K562 (cell line): ENCODE results near the gene OR2A12.

Source experiments
- CTCF ChIP-seq, 3 experiments: IDR thresholded peaks in 2 of 3; conservative IDR thresholded peaks in 1 of 3; 2 replicates each; pipeline ENCODE4 v1.5.1; 2011 to 2012; ENCODE audit warnings: low read length in 3 of 3, mild to moderate bottlenecking in 3 of 3, control low read depth in 2 of 3, improper control_type of control experiment in 1 of 3, inconsistent platforms in 1 of 3, low read depth in 1 of 3, mixed read lengths in 1 of 3, moderate library complexity in 1 of 3; ENCODE audit not compliant: insufficient read depth in 2 of 3
- EP300 ChIP-seq: IDR thresholded peaks from 2 replicates; pipeline ENCODE4 v1.6.1; 2012; ENCODE audit warnings: low read length, improper control_type of control experiment
- GTF2F1 ChIP-seq: IDR thresholded peaks from 2 replicates; pipeline ENCODE4 v1.6.1; 2011; ENCODE audit warnings: low read depth, low read length, improper control_type of control experiment
- HMGN3 ChIP-seq: IDR thresholded peaks from 2 replicates; pipeline ENCODE4 v1.6.1; 2011; ENCODE audit warnings: borderline replicate concordance, low read depth, mild to moderate bottlenecking, mixed read lengths, low read length; ENCODE audit not compliant: insufficient read length; ENCODE audit errors: extremely low read depth
- MEF2A ChIP-seq: IDR thresholded peaks from 2 replicates; pipeline ENCODE4 v1.6.1; 2011; ENCODE audit warnings: low read depth, mild to moderate bottlenecking, low read length, moderate library complexity; ENCODE audit not compliant: control insufficient read depth
- POLR2A ChIP-seq: fragments of 450-650 bp; conservative IDR thresholded peaks from 2 replicates; pipeline ENCODE4 v1.6.1; 2016
- TARDBP ChIP-seq: fragments of 450-650 bp; IDR thresholded peaks from 2 replicates; pipeline ENCODE4 v1.6.1; 2016
- YY1 ChIP-seq, 3 experiments: IDR thresholded peaks; 2 replicates each; pipeline ENCODE4 v1.6.1; 2011; ENCODE audit warnings: low read length in 2 of 3, mild to moderate bottlenecking in 2 of 3, moderate library complexity in 2 of 3, borderline replicate concordance in 1 of 3, control low read depth in 1 of 3, low read depth in 1 of 3; ENCODE audit not compliant: insufficient read depth in 3 of 3, insufficient replicate concordance in 2 of 3, control insufficient read depth in 1 of 3, insufficient read length in 1 of 3; ENCODE audit errors: extremely low read depth in 1 of 3
- TF ChIP-seq, protein P1 (sequence below): sonication (generic); formaldehyde crosslinking; IDR thresholded peaks from 2 replicates; pipeline ENCODE4 v1.8.0; 2022; ENCODE audit warnings: mild to moderate bottlenecking, missing genetic modification reagents
- TF ChIP-seq, protein P2 (sequence below), 2 experiments: fragments of 450-650 bp in 1 of 2; sonication (generic) in 1 of 2; formaldehyde crosslinking in 1 of 2; IDR thresholded peaks in 1 of 2; conservative IDR thresholded peaks in 1 of 2; 2 replicates each; pipeline versions ENCODE4 v1.6.1 to v1.8.1; 2016 to 2023; ENCODE audit warnings: mild to moderate bottlenecking in 2 of 2, moderate library complexity in 2 of 2, inconsistent platforms in 1 of 2, missing genetic modification reagents in 1 of 2

DNA sequence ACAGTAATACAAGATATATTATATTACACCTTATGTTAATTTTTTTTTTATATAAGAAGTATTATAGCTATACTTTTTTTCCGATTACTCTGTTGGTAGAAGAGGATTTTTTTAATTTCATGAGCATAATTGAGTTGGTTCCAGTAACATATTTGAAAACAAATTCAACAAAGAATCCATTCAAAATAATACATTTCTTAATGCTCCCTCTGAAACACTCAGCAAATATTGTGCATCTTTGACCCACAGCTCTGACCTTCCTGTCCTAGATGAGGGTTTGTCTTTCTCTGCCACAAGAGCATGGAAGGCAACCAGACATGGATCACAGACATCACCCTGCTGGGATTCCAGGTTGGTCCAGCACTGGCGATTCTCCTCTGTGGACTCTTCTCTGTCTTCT is 23.2 kb downstream of the OR2A12 start, which contains the start of gene OR2A2:
- TF ChIP-seq YY1 (IDR thresholded peaks at IDR 0.05; ENCODE audit: borderline replicate concordance in 1 of 3, control insufficient read depth in 1 of 3, extremely low read depth in 1 of 3, insufficient read depth in 3 of 3, insufficient read length in 1 of 3, insufficient replicate concordance in 2 of 3, low read depth in 1 of 3, low read length in 2 of 3) (no peak), POLR2A (no peak), TARDBP (no peak), GTF2F1 (no peak), EP300 (no peak), CTCF (IDR thresholded peaks at IDR 0.05 in 2 of 3, conservative IDR thresholded peaks at IDR 0.05 in 1 of 3; ENCODE audit: insufficient read depth in 2 of 3, low read depth in 1 of 3, low read length in 3 of 3) (no peak), HMGN3 (no peak), MEF2A (no peak)
- TF ChIP-seq, protein P1, sequence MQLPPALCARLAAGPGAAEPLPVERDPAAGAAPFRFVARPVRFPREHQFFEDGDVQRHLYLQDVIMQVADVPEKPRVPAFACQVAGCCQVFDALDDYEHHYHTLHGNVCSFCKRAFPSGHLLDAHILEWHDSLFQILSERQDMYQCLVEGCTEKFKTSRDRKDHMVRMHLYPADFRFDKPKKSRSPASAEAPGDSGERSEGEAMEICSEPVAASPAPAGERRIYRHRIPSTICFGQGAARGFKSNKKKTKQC (CRISPR knock-in tag) = no peak
- TF ChIP-seq, protein P2, sequence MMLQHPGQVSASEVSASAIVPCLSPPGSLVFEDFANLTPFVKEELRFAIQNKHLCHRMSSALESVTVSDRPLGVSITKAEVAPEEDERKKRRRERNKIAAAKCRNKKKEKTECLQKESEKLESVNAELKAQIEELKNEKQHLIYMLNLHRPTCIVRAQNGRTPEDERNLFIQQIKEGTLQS (IDR thresholded peaks at IDR 0.05) = no peak
- TF ChIP-seq, protein P2 (CRISPR knock-in tag; conservative IDR thresholded peaks at IDR 0.05) = no peak
